GM12891 (cell line): ENCODE results near the gene EGF.

ENCODE experiments used
- PAX5 ChIP-seq: IDR thresholded peaks from 2 replicates; pipeline ENCODE4 v1.6.1; 2011; ENCODE audit warnings: low read length, moderate library complexity, mild to moderate bottlenecking; ENCODE audit not compliant: insufficient read depth, severe bottlenecking
- POLR2A ChIP-seq: IDR thresholded peaks from 2 replicates; pipeline ENCODE4 v1.6.1; 2011; ENCODE audit warnings: low read depth, low read length, control low read depth
- POLR2AphosphoS5 ChIP-seq: IDR thresholded peaks from 2 replicates; pipeline ENCODE4 v1.6.1; 2011; ENCODE audit warnings: low read depth, low read length, control low read depth
- SPI1 ChIP-seq: IDR thresholded peaks from 2 replicates; pipeline ENCODE4 v1.6.1; 2011; ENCODE audit warnings: low read depth, low read length, control low read depth

GRCh38 chr4:109914322-109914721 lies 1.6 kb downstream of the EGF start:
- TF ChIP-seq POLR2AphosphoS5 (no peak), POLR2A (no peak), PAX5 (no peak), SPI1 (no peak)
